HepG2 (cell line): ENCODE results near the gene CCDC192. TPM values are rescaled to one million over a fixed set of nuclear protein-coding genes. Genes with fewer than 3 reads are reported as not detected.

Source experiments
- ATAC-seq: fragments of 200-7000 bp; cut with Tn5 transposase; 3 replicates; pipeline ENCODE4 v1.9.1; 2020; ENCODE audit warnings: mild to moderate bottlenecking, moderate library complexity
- BruUV-seq: library from RNA; stranded (reverse); fragments of 400-500 nt; replicated peaks from 2 replicates; lab custom pipeline; 2021; lab: Mats Ljungman, UMichigan
- CTCF ChIA-PET: fragments of 300-600 bp; formaldehyde crosslinking; extraction: SDS; loops from one replicate; lab custom pipeline; 2021; ENCODE audit warnings: low total read pairs, inconsistent platforms, low intra/inter-chr PET ratio; lab: Yijun Ruan, JAX
- POLR2A ChIA-PET: fragments of 350-600 bp; sonication (Branson Sonifier 250); formaldehyde crosslinking; loops from one replicate; lab custom pipeline; 2020; ENCODE audit warnings: antibody characterized with exemption, inconsistent platforms; lab: Yijun Ruan, JAX
- DNase-seq: peaks from one replicate; pipeline ENCODE4 v3.0.0-alpha.2; 2015; ENCODE audit warnings: low spot score
- FAIRE-seq: peaks from 3 replicates; lab custom pipeline; 2011; peaks lifted over from hg19 to GRCh38; lab: Jason Lieb, UNC
- H2AFZ ChIP-seq: one replicate; pipeline ENCODE4 v1.6.1; 2011; ENCODE audit warnings: low read length, inconsistent platforms
- H3K27ac ChIP-seq: fragments of 300-600 bp; 3 replicates; pipeline ENCODE4 v1.8.0; 2011; ENCODE audit warnings: mixed run types, mild to moderate bottlenecking, mixed read lengths, low read length, inconsistent platforms; ENCODE audit not compliant: insufficient read depth; ENCODE audit errors: extremely low read length
- H3K27me3 ChIP-seq, 2 experiments: fragments of 200-600 bp in 1 of 2; 2 replicates in 1 of 2; 3 replicates in 1 of 2; pipeline versions ENCODE4 v1.6.0 to v1.8.0; 2011; ENCODE audit warnings: low read length in 2 of 2, mild to moderate bottlenecking in 2 of 2, moderate library complexity in 2 of 2, inconsistent platforms in 1 of 2; ENCODE audit not compliant: insufficient read depth in 2 of 2, control insufficient read depth in 1 of 2
- H3K36me3 ChIP-seq, 2 experiments: fragments of 200-600 bp in 1 of 2; replicated peaks in 1 of 2; 2 replicates in 1 of 2; 3 replicates in 1 of 2; pipeline versions ENCODE4 v1.5.1 to v1.8.0; 2011; ENCODE audit warnings: low read length in 2 of 2, inconsistent platforms in 1 of 2; ENCODE audit not compliant: insufficient read depth in 2 of 2, control insufficient read depth in 1 of 2
- H3K4me1 ChIP-seq: 2 replicates; pipeline ENCODE4 v1.5.1; 2012; ENCODE audit warnings: low read length, inconsistent platforms; ENCODE audit not compliant: insufficient read depth
- H3K4me2 ChIP-seq: 2 replicates; pipeline ENCODE4 v1.6.0; 2011; ENCODE audit warnings: low read depth, low read length, inconsistent platforms
- H3K4me3 ChIP-seq, 3 experiments: fragments of 200-600 bp in 1 of 3; sonication (generic), shearing (Covaris generic) in 1 of 3; replicated peaks in 1 of 3; 2 replicates each; pipeline ENCODE4 v1.5.1; 2011 to 2016; ENCODE audit warnings: low read length in 3 of 3, inconsistent platforms in 2 of 3, low read depth in 2 of 3, mild to moderate bottlenecking in 2 of 3, control low read depth in 1 of 3, mixed read lengths in 1 of 3; ENCODE audit not compliant: insufficient read depth in 1 of 3
- H3K79me2 ChIP-seq: one replicate; pipeline ENCODE4 v1.6.1; 2011; ENCODE audit warnings: low read length, inconsistent platforms; ENCODE audit not compliant: insufficient read depth
- H3K9ac ChIP-seq: 2 replicates; pipeline ENCODE4 v1.6.0; 2011; ENCODE audit warnings: mild to moderate bottlenecking, low read depth, low read length, inconsistent platforms; ENCODE audit not compliant: insufficient read depth
- H3K9me3 ChIP-seq: 2 replicates; pipeline ENCODE4 v1.5.1; 2012; ENCODE audit warnings: mild to moderate bottlenecking, low read length
- H4K20me1 ChIP-seq: 2 replicates; pipeline ENCODE4 v1.6.0; 2011; ENCODE audit warnings: inconsistent platforms, mild to moderate bottlenecking, low read length, moderate library complexity; ENCODE audit not compliant: insufficient read depth
- ARNT2 ChIP-seq: sonication (generic); formaldehyde crosslinking; IDR thresholded peaks from 2 replicates; pipeline ENCODE4 v1.8.0; 2022; ENCODE audit warnings: mild to moderate bottlenecking, low read depth, missing genetic modification reagents, moderate library complexity
- ATF4 ChIP-seq, 2 experiments: fragments of 450-650 bp in 1 of 2; sonication (generic) in 1 of 2; formaldehyde crosslinking; IDR thresholded peaks; 2 replicates each; pipeline versions ENCODE4 v1.5.0 to v1.8.0; 2020 to 2022; ENCODE audit warnings: mild to moderate bottlenecking in 1 of 2, missing genetic modification reagents in 1 of 2
- EZH2 ChIP-seq: conservative IDR thresholded peaks from 2 replicates; pipeline ENCODE4 v1.6.1; 2012; ENCODE audit warnings: mild to moderate bottlenecking, low read depth, low read length, moderate library complexity
- FIP1L1 ChIP-seq: fragments of 200-400 bp; formaldehyde crosslinking; IDR thresholded peaks from 2 replicates; pipeline ENCODE4 v1.6.1; 2018; ENCODE audit warnings: low read depth, mild to moderate bottlenecking, low read length, moderate library complexity, borderline replicate concordance; ENCODE audit not compliant: insufficient read depth
- FOXK1 ChIP-seq: sonication (generic); formaldehyde crosslinking; IDR thresholded peaks from 2 replicates; pipeline ENCODE4 v1.4.0; 2020; ENCODE audit warnings: low read depth, missing genetic modification reagents, borderline replicate concordance
- FOXP4 ChIP-seq: sonication (generic); formaldehyde crosslinking; IDR thresholded peaks from 2 replicates; pipeline ENCODE4 v1.4.0; 2020; ENCODE audit warnings: missing genetic modification reagents
- GTF3A ChIP-seq: sonication (generic); formaldehyde crosslinking; conservative IDR thresholded peaks from 2 replicates; pipeline ENCODE4 v1.4.0; 2020; ENCODE audit warnings: mild to moderate bottlenecking, missing genetic modification reagents
- HHEX ChIP-seq: IDR thresholded peaks from 2 replicates; pipeline ENCODE4 v1.6.1; 2016; ENCODE audit warnings: control low read depth
- HNRNPUL1 ChIP-seq: fragments of 200-400 bp; formaldehyde crosslinking; IDR thresholded peaks from 2 replicates; pipeline ENCODE4 v1.6.1; 2017; ENCODE audit warnings: low read depth, mild to moderate bottlenecking, low read length, moderate library complexity
- KLF13 ChIP-seq: sonication (generic); formaldehyde crosslinking; IDR thresholded peaks from 2 replicates; pipeline ENCODE4 v1.4.0; 2020; ENCODE audit warnings: mild to moderate bottlenecking, missing genetic modification reagents
- MYC ChIP-seq: sonication (generic); formaldehyde crosslinking; IDR thresholded peaks from 2 replicates; pipeline ENCODE4 v1.9.0; 2021; ENCODE audit warnings: missing genetic modification reagents, borderline replicate concordance
- NAIF1 ChIP-seq: sonication (generic); formaldehyde crosslinking; IDR thresholded peaks from 2 replicates; pipeline ENCODE4 v1.5.0; 2020; ENCODE audit warnings: mild to moderate bottlenecking, missing genetic modification reagents, borderline replicate concordance
- NR3C1 ChIP-seq: sonication (generic); formaldehyde crosslinking; IDR thresholded peaks from 2 replicates; pipeline ENCODE4 v1.4.0; 2020; ENCODE audit warnings: missing genetic modification reagents
- RCOR2 ChIP-seq: IDR thresholded peaks from 2 replicates; pipeline ENCODE4 v1.6.1; 2016; ENCODE audit warnings: missing biosample characterization, missing genetic modification reagents
- RFXANK ChIP-seq: IDR thresholded peaks from 2 replicates; pipeline ENCODE4 v1.6.1; 2016
- SIN3B ChIP-seq: fragments of 150-350 bp; IDR thresholded peaks from 2 replicates; pipeline ENCODE4 v1.6.1; 2014; ENCODE audit warnings: low read length
- TCF7 ChIP-seq: sonication (generic); IDR thresholded peaks from 2 replicates; pipeline ENCODE4 v1.6.1; 2016; ENCODE audit warnings: antibody characterized with exemption, low read depth
- U2AF2 ChIP-seq: fragments of 200-400 bp; formaldehyde crosslinking; IDR thresholded peaks from 2 replicates; pipeline ENCODE4 v1.6.1; 2017; ENCODE audit warnings: low read depth, mild to moderate bottlenecking, low read length
- ZFP36 ChIP-seq: fragments of 150-350 bp; IDR thresholded peaks from 2 replicates; pipeline ENCODE4 v1.6.1; 2018; ENCODE audit warnings: borderline replicate concordance, low read length, low read depth; ENCODE audit not compliant: partially characterized antibody
- ZNF101 ChIP-seq: sonication (generic); formaldehyde crosslinking; IDR thresholded peaks from 2 replicates; pipeline ENCODE4 v1.4.0; 2020; ENCODE audit warnings: mild to moderate bottlenecking, low read depth, missing genetic modification reagents, borderline replicate concordance
- ZNF446 ChIP-seq: sonication (generic); formaldehyde crosslinking; IDR thresholded peaks from 2 replicates; pipeline ENCODE4 v1.5.0; 2020; ENCODE audit warnings: mild to moderate bottlenecking, missing genetic modification reagents
- ZNF451 ChIP-seq: sonication (generic); formaldehyde crosslinking; IDR thresholded peaks from 2 replicates; pipeline ENCODE4 v1.5.0; 2020; ENCODE audit warnings: mild to moderate bottlenecking, missing genetic modification reagents
- ZNF615 ChIP-seq: sonication (generic); formaldehyde crosslinking; IDR thresholded peaks from 2 replicates; pipeline ENCODE4 v1.5.0; 2020; ENCODE audit warnings: mild to moderate bottlenecking, missing genetic modification reagents, borderline replicate concordance
- WGBS: methylation state at CpG from one replicate; pipeline ENCODE4 v1.1.6; 2017; ENCODE audit warnings: low lambda C conversion rate; 5-methylcytosine and 5-hydroxymethylcytosine counted together
- in situ Hi-C: cut with HindIII; loops from 2 replicates; pipeline ENCODE4 v1.10.0; 2017; ENCODE audit warnings: low pct_unique_long_range_greater_than_20kb; ENCODE audit not compliant: extremely low pct_ligation_motif_present
- intact Hi-C: fragments of 100-400 bp; cut with micrococcal nuclease; formaldehyde crosslinking; loops from one replicate; pipeline ENCODE4 v1.10.0; 2022; ENCODE audit not compliant: unreplicated experiment
- polyA plus RNA-seq, 8 experiments: library from polyadenylated mRNA; depleted of rRNA in 3 of 8; stranded (reverse) in 7 of 8; unstranded in 1 of 8; fragments of >200 nt; fragmentation: Illumina TruSeq in 4 of 8; extraction: Trizol in 4 of 8; gene quantifications; 2 replicates each; pipeline versions ENCODE4 v1.2.1 to v1.2.3, GENCODE V29; 2011 to 2016; ENCODE audit warnings: low read depth in 4 of 8, missing spikeins in 1 of 8, mixed read lengths in 1 of 8; ENCODE audit not compliant: insufficient read depth in 1 of 8
- total RNA-seq, 5 experiments: library from RNA; depleted of rRNA; stranded (reverse); fragments of >200 nt; fragmentation: Illumina TruSeq; extraction: Trizol; gene quantifications; 2 replicates each; pipeline ENCODE4 v1.2.3, GENCODE V29; 2016; ENCODE audit warnings: low read depth in 1 of 5

CCDC192 gene
- total and polyA plus RNA-seq, 2 of the 13 experiments (the other 11 are each of a cell fraction or from before 2014, with no cell fraction given) = not detected

- TF ChIP-seq ATF4 (CRISPR knock-in tag; IDR thresholded peaks at IDR 0.05) = no peak
- no peak for TF ChIP-seq ZNF615 (CRISPR knock-in tag)
- no peak for TF ChIP-seq ZNF446 (CRISPR knock-in tag)
- TF ChIP-seq SIN3B = no peak
- TF ChIP-seq GTF3A (CRISPR knock-in tag) = no peak
- TF ChIP-seq ZNF451 (CRISPR knock-in tag) = no peak
These were observed 254.6 kb downstream of the CCDC192 start (continued) for GRCh38 chr5:127957701-127958239.

- FAIRE-seq (peak; percentile 74), DNase-seq (peak; percentile 78), ATAC-seq (peak; percentile 86)
- WGBS = under 1% methylated on average over 5 of the region's 5 CpGs
- Histone ChIP-seq H3K4me3 (no peak overlapping the region), H3K27me3 (no peaks in the 10 kb centered on the region), H2AFZ (no peak overlapping the region), H3K9ac (0 out of 2 replicates have a peak overlapping the region, but pooled peaks have one; percentile 14), H3K4me1 (peaks cover 40% of the 10 kb centered on the region), H3K4me2 (peak overlapping the region; percentile 48), H3K36me3 (no peaks in the 10 kb centered on the region), H3K27ac (peak overlapping the region; percentile 57), H3K9me3 (no peaks in the 10 kb centered on the region), H3K79me2 (no peaks in the 10 kb centered on the region), H4K20me1 (no peaks in the 10 kb centered on the region)
- ChIA-PET POLR2A (no interaction called here), CTCF (no interaction called here)
- in situ Hi-C loops = no loop called here
- BruUV-seq = no TSS peak
- intact Hi-C loops = loop anchor here (2.0 kb wide), 1 partner anchor 24 kb away; no protein-coding TSS in a partner anchor
- TF ChIP-seq ZNF101 (no peak), HHEX (peak; percentile 76), RFXANK (no peak), NR3C1 (CRISPR knock-in tag) (no peak), TCF7 (peak; percentile 83), U2AF2 (no peak), FOXP4 (CRISPR knock-in tag) (peak; percentile 53; the same call in 1 of the 2 replicates), EZH2 (no peak), RCOR2 (0 out of 2 replicates have a peak, but pooled peaks have one; percentile 37), FOXK1 (CRISPR knock-in tag) (no peak), FIP1L1 (no peak), ARNT2 (CRISPR knock-in tag) (no peak), NAIF1 (CRISPR knock-in tag) (no peak), KLF13 (CRISPR knock-in tag) (no peak), ZFP36 (no peak), HNRNPUL1 (no peak), MYC (no peak)
These were observed 255.3 kb downstream of the CCDC192 start for GRCh38 chr5:127958421-127959011.
